Testis (tissue), 3 donors: ENCODE data around the gene ACYP2. TPM values are rescaled to one million over a fixed set of nuclear protein-coding genes. Genes with fewer than 3 reads are reported as not detected.

Experiments used
- DNase-seq: peaks from one replicate; pipeline ENCODE4 v3.0.0-alpha.2; 2019
- H3K27ac ChIP-seq, 2 donors: fragments of 200-600 bp; sonication (generic); one replicate each; pipeline ENCODE4 v1.5.1; 2019
- H3K27me3 ChIP-seq: fragments of 200-600 bp; sonication (generic); one replicate; pipeline ENCODE4 v1.5.1; 2019
- H3K36me3 ChIP-seq: fragments of 200-600 bp; sonication (generic); one replicate; pipeline ENCODE4 v1.5.1; 2017; ENCODE audit warnings: low read depth; ENCODE audit errors: missing control alignments
- H3K4me1 ChIP-seq: fragments of 200-600 bp; sonication (generic); one replicate; pipeline ENCODE4 v1.5.1; 2019
- H3K4me3 ChIP-seq, 2 donors: fragments of 200-600 bp; sonication (generic); one replicate each; pipeline ENCODE4 v1.5.1; 2017 to 2019
- H3K9me3 ChIP-seq: fragments of 200-600 bp; sonication (generic); one replicate; pipeline ENCODE4 v1.5.1; 2017
- CTCF ChIP-seq, 3 experiments: fragments of 450-650 bp in 2 of 3; fragments of 200-600 bp in 1 of 3; sonication (generic) in 1 of 3; IDR thresholded peaks; one replicate each; pipeline ENCODE4 v1.5.1; 2016 to 2019; ENCODE audit warnings: antibody characterized with exemption in 3 of 3, mild to moderate bottlenecking in 2 of 3, moderate library complexity in 1 of 3
- POLR2A ChIP-seq: fragments of 450-650 bp; IDR thresholded peaks from one replicate; pipeline ENCODE4 v1.6.1; 2017; ENCODE audit warnings: antibody characterized with exemption, mild to moderate bottlenecking, moderate library complexity
- WGBS, 2 donors: methylation state at CpG; one replicate each; pipeline ENCODE4 v1.1.5; 2018; 5-methylcytosine and 5-hydroxymethylcytosine counted together
- intact Hi-C: fragments of 100-400 bp; cut with DNase I; formaldehyde crosslinking; loops from one replicate; pipeline ENCODE4 v1.15.1; 2023; ENCODE audit warnings: low total_unique reads
- polyA plus RNA-seq: library from polyadenylated mRNA; stranded (reverse); fragments of 350-450 nt; fragmentation: Illumina TruSeq; extraction: RNeasy Lipid Tissue Mini Kit (QIAGEN cat#74804); gene quantifications from one replicate; pipeline ENCODE4 v1.2.3, GENCODE V29; 2014; ENCODE audit warnings: low read depth, low replicate concordance; ENCODE audit not compliant: insufficient read depth
- total RNA-seq, 2 donors: library from RNA; depleted of rRNA; stranded (reverse); fragments of >200 nt; gene quantifications; one replicate each; pipeline ENCODE4 v1.2.3, GENCODE V29; 2016

Gene ACYP2
- total and polyA plus RNA-seq, 3 donors from 2014 or later: 23.2 to 36.2 (median 34.5) TPM

DNA sequence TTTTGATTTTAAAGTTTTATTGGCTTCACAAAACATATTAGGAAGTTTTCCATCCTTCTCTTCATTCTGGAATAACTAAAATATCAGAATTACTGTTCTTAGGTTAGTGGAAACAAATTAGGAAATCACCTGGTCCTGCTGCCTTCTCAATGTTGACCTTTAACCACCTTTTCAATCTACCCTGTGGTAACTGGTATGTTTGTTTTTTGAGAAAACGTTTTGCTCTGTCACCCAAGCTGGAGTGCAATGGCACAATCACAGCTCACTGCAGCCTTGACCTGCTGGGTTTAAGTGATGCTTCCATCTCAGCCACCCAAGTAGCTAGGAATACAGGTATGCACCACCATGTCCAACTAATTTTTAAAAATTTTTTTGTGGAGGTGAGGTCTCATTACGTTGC lies 28.4 kb downstream of the ACYP2 start:
- intact Hi-C loops: no loop called here
- no peak overlapping the region for H3K27ac ChIP-seq
- WGBS, 2 donors: 82 to 84% methylated on average over 2 of the region's 2 CpGs
- no peak overlapping the region for H3K4me3 ChIP-seq
- no peaks in the 10 kb centered on the region for H3K4me1 ChIP-seq
- TF ChIP-seq POLR2A (no peak), CTCF (IDR thresholded peaks at IDR 0.05) (no peak)
- H3K36me3 ChIP-seq: no peaks in the 10 kb centered on the region
- H3K27me3 ChIP-seq: no peaks in the 10 kb centered on the region
- DNase-seq: no peak
- H3K9me3 ChIP-seq: no peaks in the 10 kb centered on the region

- 96 to 97% methylated on average over 2 of the region's 2 CpGs for WGBS, 2 donors
- Histone ChIP-seq H3K4me3 (no peak overlapping the region), H3K36me3 (no peaks in the 10 kb centered on the region), H3K9me3 (no peaks in the 10 kb centered on the region), H3K27me3 (no peaks in the 10 kb centered on the region), H3K4me1 (no peaks in the 10 kb centered on the region), H3K27ac (no peak overlapping the region)
- TF ChIP-seq POLR2A: no peak
- no peak for TF ChIP-seq CTCF (IDR thresholded peaks at IDR 0.05)
- no peak for DNase-seq
- intact Hi-C loops: no loop called here
Measured at GRCh38 chr2:54148391-54148790, 33.0 kb downstream of the ACYP2 start.

DNA sequence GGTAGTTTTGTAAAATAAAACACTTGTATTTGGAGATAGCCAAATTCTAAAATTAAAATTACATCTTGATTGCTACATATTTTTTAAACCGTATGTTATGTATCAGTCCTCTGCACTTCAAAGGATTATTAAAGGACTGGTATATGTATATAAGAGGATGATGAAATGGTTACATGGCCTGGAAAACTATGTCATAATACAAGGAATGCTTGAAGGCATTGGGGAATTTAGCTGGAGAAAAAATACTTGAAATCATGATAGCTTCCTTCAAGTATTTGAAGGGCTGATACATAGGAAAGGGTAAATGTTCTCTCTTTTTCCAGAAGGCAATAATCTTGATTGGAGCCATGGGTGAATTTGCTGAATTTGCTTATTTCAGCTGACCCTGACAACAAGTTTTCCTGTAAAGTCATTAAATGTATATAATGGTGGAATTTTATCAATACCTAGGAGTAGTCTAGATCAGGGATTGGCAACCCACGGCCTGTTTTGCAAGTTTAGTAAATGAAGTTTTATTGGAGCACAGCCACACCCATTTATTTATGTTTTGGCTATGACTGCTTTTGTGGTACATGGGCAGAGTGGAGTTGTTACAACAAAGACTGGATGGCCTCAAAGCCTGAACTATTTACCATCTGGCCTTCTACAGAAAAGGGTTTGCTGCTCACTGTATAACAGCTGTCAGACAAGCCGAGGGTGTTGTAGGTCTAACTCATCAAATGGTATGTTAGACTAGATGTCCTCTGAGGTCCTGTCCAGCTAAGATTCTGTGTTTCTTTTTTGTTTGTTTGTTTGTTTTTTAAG lies 34.4 kb downstream of the ACYP2 start:
- H3K27me3 ChIP-seq: no peaks in the 10 kb centered on the region
- TF ChIP-seq POLR2A: no peak
- no peak for TF ChIP-seq CTCF (IDR thresholded peaks at IDR 0.05)
- no peak for DNase-seq
- no peaks in the 10 kb centered on the region for H3K36me3 ChIP-seq
- no peak overlapping the region for H3K27ac ChIP-seq
- intact Hi-C loops: no loop called here
- no peaks in the 10 kb centered on the region for H3K9me3 ChIP-seq
- no peak overlapping the region for H3K4me3 ChIP-seq
- no peaks in the 10 kb centered on the region for H3K4me1 ChIP-seq
- WGBS, 2 donors: 76 to 79% methylated on average over 3 of the region's 3 CpGs

DNA sequence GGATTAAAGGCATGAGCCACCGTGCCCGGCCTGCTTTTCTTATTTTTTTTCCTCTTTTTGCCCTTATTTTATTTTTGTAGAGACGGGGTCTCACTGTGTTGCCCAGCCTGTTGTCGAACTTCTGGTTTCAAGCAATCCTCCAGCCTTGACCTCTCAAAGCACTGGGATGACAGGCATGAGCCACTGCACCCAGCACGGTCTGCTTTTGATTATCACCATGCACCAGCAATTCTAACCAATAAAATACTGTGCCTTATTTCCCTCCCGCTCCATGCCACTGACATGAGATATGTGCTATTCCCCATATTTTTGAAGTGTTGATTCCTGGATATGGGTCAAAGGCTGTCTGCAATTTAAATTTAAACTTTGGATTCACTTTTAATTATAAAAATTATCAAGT lies 42.9 kb downstream of the ACYP2 start:
- Histone ChIP-seq H3K9me3 (no peaks in the 10 kb centered on the region), H3K36me3 (no peaks in the 10 kb centered on the region), H3K27me3 (no peaks in the 10 kb centered on the region), H3K4me1 (no peaks in the 10 kb centered on the region), H3K4me3 (no peak overlapping the region), H3K27ac (no peak overlapping the region)
- DNase-seq: no peak
- intact Hi-C loops: no loop called here
- 86 to 95% methylated on average over 6 of the region's 6 CpGs for WGBS, 2 donors
- TF ChIP-seq POLR2A: no peak
- no peak for TF ChIP-seq CTCF (IDR thresholded peaks at IDR 0.05)
